A549 (cell line): Measurements from ENCODE around the gene SOWAHC. TPM values are rescaled to one million over a fixed set of nuclear protein-coding genes. Genes with fewer than 3 reads are reported as not detected.

Source experiments
- ATAC-seq, 2 experiments: fragments of 200-7000 bp in 1 of 2; fragments of >200 bp in 1 of 2; cut with Nextera tagmentation in 1 of 2; cut with Tn5 transposase in 1 of 2; 3 replicates each; pipeline versions ENCODE4 v1.8.0 to v1.9.1; 2018 to 2020; ENCODE audit warnings: mild to moderate bottlenecking in 1 of 2, moderate library complexity in 1 of 2
- CTCF ChIA-PET: fragments of 300-600 bp; sonication (Branson Sonifier 250); formaldehyde crosslinking; extraction: SDS; loops from one replicate; lab custom pipeline; 2021; ENCODE audit warnings: antibody characterized with exemption, inconsistent platforms; lab: Yijun Ruan, JAX
- POLR2A ChIA-PET: fragments of 350-600 bp; formaldehyde crosslinking; extraction: SDS; loops from one replicate; lab custom pipeline; 2021; ENCODE audit warnings: antibody characterized with exemption, inconsistent platforms; lab: Yijun Ruan, JAX
- DNase-seq, 2 experiments: peaks; one replicate each; pipeline versions ENCODE4 v3.0.0 to v3.0.0-alpha.2; 2011 to 2016; ENCODE audit warnings: low read depth in 1 of 2, low spot score in 1 of 2
- FAIRE-seq: peaks from 2 replicates; lab custom pipeline; 2011; peaks lifted over from hg19 to GRCh38; lab: Jason Lieb, UNC
- H3K27ac ChIP-seq, 2 experiments: fragments of >200 bp; sonication (Bioruptor Twin); formaldehyde crosslinking; 3 replicates each; pipeline ENCODE4 v1.5.1; 2016 to 2017
- H3K4me1 ChIP-seq: fragments of >200 bp; sonication (Bioruptor Twin); formaldehyde crosslinking; 3 replicates; pipeline ENCODE4 v1.6.1; 2016
- H3K4me2 ChIP-seq: fragments of >200 bp; sonication (Bioruptor Twin); formaldehyde crosslinking; 3 replicates; pipeline ENCODE4 v1.6.1; 2016
- H3K4me3 ChIP-seq: fragments of >200 bp; sonication (Bioruptor Twin); formaldehyde crosslinking; 3 replicates; pipeline ENCODE4 v1.5.1; 2016
- H3K9me3 ChIP-seq: fragments of >200 bp; sonication (Bioruptor Twin); formaldehyde crosslinking; 3 replicates; pipeline ENCODE4 v1.6.1; 2016
- ATOH8 ChIP-seq: fragments of 250-450 bp; sonication (Bioruptor Pico); IDR thresholded peaks from 2 replicates; pipeline ENCODE4 v1.5.0; 2020; ENCODE audit warnings: low read depth, mild to moderate bottlenecking, moderate library complexity
- CBX2 ChIP-seq: fragments of 200-600 bp; sonication (generic); IDR thresholded peaks from 2 replicates; pipeline ENCODE4 v1.6.1; 2016; ENCODE audit warnings: low read depth, mild to moderate bottlenecking, borderline replicate concordance
- CTCF ChIP-seq: fragments of >200 bp; sonication (Bioruptor Twin); formaldehyde crosslinking; IDR thresholded peaks from 3 replicates; pipeline ENCODE4 v1.5.1; 2016
- E2F6 ChIP-seq: IDR thresholded peaks from 2 replicates; pipeline ENCODE4 v1.6.1; 2012; ENCODE audit warnings: low read depth, borderline replicate concordance
- FOSB ChIP-seq: fragments of 250-450 bp; sonication (Bioruptor Pico); IDR thresholded peaks from 2 replicates; pipeline ENCODE4 v1.5.0; 2020; ENCODE audit warnings: mild to moderate bottlenecking, moderate library complexity
- HES2 ChIP-seq: fragments of >200 bp; sonication (Bioruptor Twin); formaldehyde crosslinking; IDR thresholded peaks from 2 replicates; pipeline ENCODE4 v1.6.1; 2016
- HEYL ChIP-seq: fragments of 250-450 bp; sonication (Bioruptor Pico); IDR thresholded peaks from 2 replicates; pipeline ENCODE4 v1.8.0; 2021; ENCODE audit warnings: mild to moderate bottlenecking, moderate library complexity
- HOXA7 ChIP-seq: fragments of 250-450 bp; sonication (Bioruptor Pico); IDR thresholded peaks from 2 replicates; pipeline ENCODE4 v1.5.0; 2020; ENCODE audit warnings: mild to moderate bottlenecking, moderate library complexity
- HOXB5 ChIP-seq: fragments of 250-450 bp; sonication (Bioruptor Pico); IDR thresholded peaks from 2 replicates; pipeline ENCODE4 v1.5.0; 2020; ENCODE audit warnings: mild to moderate bottlenecking, moderate library complexity
- JUN ChIP-seq, 2 experiments: fragments of >200 bp; sonication (Bioruptor Twin); formaldehyde crosslinking; IDR thresholded peaks; 2 replicates in 1 of 2; 3 replicates in 1 of 2; pipeline ENCODE4 v1.6.1; 2016 to 2017
- KDM5A ChIP-seq: fragments of 200-600 bp; sonication (generic); IDR thresholded peaks from 2 replicates; pipeline ENCODE4 v1.6.1; 2016; ENCODE audit warnings: antibody characterized with exemption, mild to moderate bottlenecking
- MYC ChIP-seq: IDR thresholded peaks from 2 replicates; pipeline ENCODE4 v1.6.1; 2012; ENCODE audit warnings: mild to moderate bottlenecking, inconsistent platforms, low read length, improper control_type of control experiment, borderline replicate concordance
- PHF8 ChIP-seq: fragments of 200-600 bp; sonication (generic); IDR thresholded peaks from 2 replicates; pipeline ENCODE4 v1.6.1; 2016; ENCODE audit warnings: low read depth, mild to moderate bottlenecking, antibody characterized with exemption, moderate library complexity, borderline replicate concordance
- POLR2A ChIP-seq: IDR thresholded peaks from 2 replicates; pipeline ENCODE4 v1.6.1; 2012; ENCODE audit warnings: mild to moderate bottlenecking, low read length
- RAD21 ChIP-seq, 2 experiments: fragments of >200 bp in 1 of 2; sonication (Bioruptor Twin) in 1 of 2; formaldehyde crosslinking in 1 of 2; IDR thresholded peaks in 1 of 2; conservative IDR thresholded peaks in 1 of 2; 2 replicates in 1 of 2; 3 replicates in 1 of 2; pipeline ENCODE4 v1.6.1; 2012 to 2018; ENCODE audit warnings: inconsistent platforms in 1 of 2
- RCOR1 ChIP-seq: fragments of 150-350 bp; IDR thresholded peaks from 2 replicates; pipeline ENCODE4 v1.6.1; 2014; ENCODE audit warnings: antibody characterized with exemption, low read length, low read depth
- RFX5 ChIP-seq: fragments of 450-650 bp; IDR thresholded peaks from 2 replicates; pipeline ENCODE4 v1.7.1; 2014; ENCODE audit warnings: antibody characterized with exemption, mild to moderate bottlenecking, moderate library complexity
- SMC3 ChIP-seq: fragments of >200 bp; sonication (Bioruptor Twin); formaldehyde crosslinking; IDR thresholded peaks from 3 replicates; pipeline ENCODE4 v1.6.1; 2018; ENCODE audit warnings: inconsistent platforms
- TFCP2L1 ChIP-seq: fragments of 250-450 bp; sonication (Bioruptor Pico); IDR thresholded peaks from 2 replicates; pipeline ENCODE4 v1.5.0; 2021; ENCODE audit warnings: mild to moderate bottlenecking
- ZNF302 ChIP-seq: fragments of 250-450 bp; sonication (Bioruptor Pico); IDR thresholded peaks from 2 replicates; pipeline ENCODE4 v1.9.0; 2021; ENCODE audit warnings: inconsistent platforms, mild to moderate bottlenecking, moderate library complexity
- ZSCAN20 ChIP-seq: fragments of 250-450 bp; sonication (Bioruptor Pico); IDR thresholded peaks from 2 replicates; pipeline ENCODE4 v1.8.0; 2022; ENCODE audit warnings: mild to moderate bottlenecking, moderate library complexity
- WGBS: methylation state at CpG from one replicate; pipeline ENCODE4 v1.1.6; 2017; ENCODE audit errors: missing lambda C conversion rate; 5-methylcytosine and 5-hydroxymethylcytosine counted together
- polyA plus RNA-seq, 4 experiments: library from polyadenylated mRNA; depleted of rRNA in 3 of 4; stranded (reverse); fragments of >200 nt; fragmentation: RNase III in 1 of 4; extraction: RNeasy Plus Mini Kit Qiagen cat#74134 plus additional on column Dnase treatment in 1 of 4; gene quantifications; 2 replicates in 3 of 4; 3 replicates in 1 of 4; pipeline ENCODE4 v1.2.3, GENCODE V29; 2011 to 2017

Gene SOWAHC
- polyA plus RNA-seq, 2 of the 4 experiments (the other 2 are of a cell fraction) = 13.7 to 14.2 TPM

- peak; percentile 31 to 57 for ATAC-seq
- DNase-seq = peak in 1 of 2 experiments; percentile 41
- under 1% methylated on average over 27 of the region's 82 CpGs for WGBS
- TF ChIP-seq PHF8 = peak; percentile 74; the same call in 1 of the 2 replicates
- no peak for TF ChIP-seq HOXB5
- TF ChIP-seq E2F6 = no peak
- no peak; a peak in 1 of 5 replicates for TF ChIP-seq RAD21 (conservative IDR thresholded peaks at IDR 0.05 in 1 of 2, IDR thresholded peaks at IDR 0.05 in 1 of 2)
- no peak for TF ChIP-seq RCOR1
- TF ChIP-seq ZSCAN20 = no peak
- no peak for TF ChIP-seq SMC3
- TF ChIP-seq ZNF302 (CRISPR knock-in tag) = no peak
- no peak for TF ChIP-seq MYC
- TF ChIP-seq HES2 = no peak
- TF ChIP-seq CBX2 = no peak
- peak in 1 of 2 experiments; percentile 37; a peak in 2 of 5 replicates for TF ChIP-seq JUN (IDR thresholded peaks at IDR 0.05)
- no peak for TF ChIP-seq ATOH8 (CRISPR knock-in tag)
- no peak for TF ChIP-seq TFCP2L1 (CRISPR knock-in tag)
- no peak for TF ChIP-seq FOSB (CRISPR knock-in tag)
- TF ChIP-seq HOXA7 (CRISPR knock-in tag) = no peak
- TF ChIP-seq CTCF = no peak
- peak; percentile 59 for TF ChIP-seq POLR2A
- TF ChIP-seq KDM5A = no peak
- no peak for TF ChIP-seq HEYL (CRISPR knock-in tag)
- no peak for TF ChIP-seq RFX5
- Histone ChIP-seq H3K4me3 (peak overlapping the region; percentile 69), H3K4me1 (peaks cover 54% of the 10 kb centered on the region), H3K9me3 (no peaks in the 10 kb centered on the region), H3K4me2 (peak overlapping the region; percentile 74), H3K27ac (peak overlapping the region; percentile 92 to 99)
- no peak for FAIRE-seq
- POLR2A ChIA-PET = interaction anchor here (0.6 to 1.6 kb wide), 10 partner anchors 9 to 509 kb away, joined by 3 to 8 read pairs (median 4); no protein-coding TSS in a partner anchor
- CTCF ChIA-PET = interaction anchor here (0.6 to 4.9 kb wide), 5 partner anchors 30 to 123 kb away, joined by 3 to 37 read pairs (median 9); no protein-coding TSS in a partner anchor
Observed at GRCh38 chr2:109613081-109613921, 863 bp upstream of the SOWAHC start.
